ENCODE data around the gene CACNA1B.

CACNA1B gene

GRCh38 chr9:137876781-137877386, 698 bp upstream of the CACNA1B start:
- no peak for TF ChIP-seq CTCF (IDR thresholded peaks at IDR 0.05; ENCODE audit: low read depth, low read length)
- H3K36me3 ChIP-seq = peaks cover 16% of the 10 kb centered on the region
- DNase-seq = no peak
- no peak overlapping the region for H3K4me3 ChIP-seq (ENCODE audit: low read depth, low read length)
- H3K27ac ChIP-seq = peak overlapping the region; percentile 45; the same call in 1 of the 2 replicates
- H3K27me3 ChIP-seq (ENCODE audit: insufficient read depth, low read depth, severe bottlenecking) = no peaks in the 10 kb centered on the region
- peaks cover 6% of the 10 kb centered on the region for H3K9me3 ChIP-seq (ENCODE audit: severe bottlenecking)

- H3K27ac ChIP-seq = peak overlapping the region; percentile 32
- peak; percentile 63 for DNase-seq
- peak overlapping the region; percentile 62 for H3K4me3 ChIP-seq (ENCODE audit: low read depth, low read length)
- TF ChIP-seq CTCF (IDR thresholded peaks at IDR 0.05; ENCODE audit: low read depth, low read length) = peak; percentile 13; the same call in 1 of the 2 replicates
- peaks cover 22% of the 10 kb centered on the region for H3K36me3 ChIP-seq
- H3K27me3 ChIP-seq (ENCODE audit: insufficient read depth, low read depth, severe bottlenecking) = no peaks in the 10 kb centered on the region
- H3K9me3 ChIP-seq (ENCODE audit: severe bottlenecking) = peaks cover 6% of the 10 kb centered on the region
Observed at GRCh38 chr9:137878146-137878941, 762 bp downstream of the CACNA1B start.

- peak; percentile 59 for DNase-seq
- TF ChIP-seq CTCF (IDR thresholded peaks at IDR 0.05; ENCODE audit: low read depth, low read length) = no peak
- H3K9me3 ChIP-seq (ENCODE audit: severe bottlenecking) = peaks cover 6% of the 10 kb centered on the region
- H3K4me3 ChIP-seq (ENCODE audit: low read depth, low read length) = peak overlapping the region; percentile 62
- H3K36me3 ChIP-seq = peaks cover 22% of the 10 kb centered on the region
- H3K27me3 ChIP-seq (ENCODE audit: insufficient read depth, low read depth, severe bottlenecking) = no peaks in the 10 kb centered on the region
- peak overlapping the region; percentile 32 for H3K27ac ChIP-seq
Observed at GRCh38 chr9:137879052-137879451, 1.5 kb downstream of the CACNA1B start.

- Histone ChIP-seq H3K36me3 (peaks cover 22% of the 10 kb centered on the region), H3K9me3 (ENCODE audit: severe bottlenecking) (peaks cover 6% of the 10 kb centered on the region), H3K27ac (no peak overlapping the region), H3K4me3 (ENCODE audit: low read depth, low read length) (peak overlapping the region; percentile 62; the same call in 1 of the 2 replicates), H3K27me3 (ENCODE audit: insufficient read depth, low read depth, severe bottlenecking) (no peaks in the 10 kb centered on the region)
- TF ChIP-seq CTCF (IDR thresholded peaks at IDR 0.05; ENCODE audit: low read depth, low read length) = no peak
- DNase-seq = no peak
Observed at GRCh38 chr9:137879566-137880150, 2.1 kb downstream of the CACNA1B start.

GRCh38 chr9:137880160-137880975, 2.8 kb downstream of the CACNA1B start:
- Histone ChIP-seq H3K27me3 (ENCODE audit: insufficient read depth, low read depth, severe bottlenecking) (no peaks in the 10 kb centered on the region), H3K4me3 (ENCODE audit: low read depth, low read length) (no peak overlapping the region)
- DNase-seq = no peak

More at GRCh38 chr9:137880160-137880975, 2.8 kb downstream of the CACNA1B start:
- peaks cover 22% of the 10 kb centered on the region for H3K36me3 ChIP-seq
- H3K9me3 ChIP-seq (ENCODE audit: severe bottlenecking) = peaks cover 6% of the 10 kb centered on the region
- H3K27ac ChIP-seq = no peak overlapping the region
- TF ChIP-seq CTCF (IDR thresholded peaks at IDR 0.05; ENCODE audit: low read depth, low read length) = no peak
